Nephron (organoid): ENCODE measurements around the gene RSPH1.

Experiments
- H3K27ac Mint-ChIP-seq, 3 experiments: 2 replicates each; pipeline ENCODE4 v1.8.0; 2020; ENCODE audit warnings: mixed read lengths in 3 of 3, mild to moderate bottlenecking in 2 of 3, moderate library complexity in 1 of 3
- H3K27me3 Mint-ChIP-seq: 2 replicates; pipeline ENCODE4 v1.8.0; 2021; ENCODE audit warnings: low read depth, mild to moderate bottlenecking, moderate library complexity, mixed read lengths
- H3K36me3 Mint-ChIP-seq: 2 replicates; pipeline ENCODE4 v1.8.0; 2020; ENCODE audit warnings: low read depth, mixed read lengths
- H3K4me1 Mint-ChIP-seq: 2 replicates; pipeline ENCODE4 v1.8.0; 2020; ENCODE audit warnings: mixed read lengths
- H3K4me3 Mint-ChIP-seq, 3 experiments: 2 replicates each; pipeline ENCODE4 v1.8.0; 2020; ENCODE audit warnings: mild to moderate bottlenecking in 3 of 3, mixed read lengths in 3 of 3, moderate library complexity in 2 of 3
- H3K9me3 Mint-ChIP-seq: 2 replicates; pipeline ENCODE4 v1.8.0; 2020; ENCODE audit warnings: mixed read lengths
- CTCF ChIP-seq, 3 experiments: fragments of 200-600 bp; sonication (generic); IDR thresholded peaks; one replicate each; pipeline ENCODE4 v1.5.0; 2021; ENCODE audit warnings: antibody characterized with exemption in 3 of 3; ENCODE audit not compliant: unreplicated experiment in 3 of 3

Gene RSPH1

DNA sequence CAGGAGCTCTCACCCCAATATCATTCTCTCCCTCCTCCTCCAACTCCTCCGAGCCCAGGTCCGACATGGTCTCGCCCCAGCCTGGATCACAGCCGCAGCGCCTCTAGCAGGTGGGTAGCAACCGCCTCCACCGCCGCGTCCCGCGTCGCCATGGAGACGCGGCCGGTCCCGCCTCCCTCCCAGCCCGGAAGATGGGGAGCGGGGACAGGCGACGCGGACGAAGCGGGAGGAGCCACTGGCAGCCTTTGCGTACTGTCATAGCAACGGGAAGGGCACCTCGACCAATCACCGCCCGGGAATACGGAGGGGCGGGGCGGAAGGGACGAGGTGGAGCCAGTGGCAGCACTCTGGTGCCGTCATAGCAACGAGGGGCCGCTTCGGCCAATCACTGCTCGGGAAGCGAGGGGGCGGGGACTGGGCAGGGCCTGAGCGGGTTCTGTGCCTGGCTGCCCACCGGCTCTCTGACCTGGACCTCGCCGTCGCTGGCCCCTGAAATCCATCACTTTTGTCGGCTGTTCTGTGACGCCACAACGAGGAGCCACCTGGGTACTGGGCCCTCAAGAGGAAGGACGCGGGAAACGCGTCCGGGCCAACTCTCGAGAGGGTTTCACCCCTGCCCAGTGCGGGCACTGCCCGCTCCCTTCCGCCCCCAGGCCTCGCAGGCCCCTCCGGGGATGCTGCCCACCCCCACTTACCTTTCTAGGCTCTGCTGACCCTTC lies at the start of gene RSPH1:
RSPH1 (minus strand) TSS at position 105 of the 719 bp plus-strand sequence; CDS start at position 67, 38 bp downstream.
- Mint-ChIP-seq H3K9me3 (no peaks in the 10 kb centered on the region), H3K4me3 (peak within 1 kb of the TSS; percentile 87 to 92 (median 87)), H3K4me1 (peaks cover 10% of the 10 kb centered on the region), H3K27me3 (peaks cover 15% of the 10 kb centered on the region), H3K27ac (peak within 1 kb of the TSS; percentile 47 to 87 (median 51)), H3K36me3 (no peaks in the 10 kb centered on the region)
- TF ChIP-seq CTCF (IDR thresholded peaks at IDR 0.05; ENCODE audit: unreplicated experiment in 3 of 3) = peak in 1 of 3 experiments; percentile 23

- peaks cover 11% of the 10 kb centered on the region for H3K36me3 Mint-ChIP-seq
- H3K4me3 Mint-ChIP-seq = no peak overlapping the region
- H3K9me3 Mint-ChIP-seq = no peaks in the 10 kb centered on the region
- H3K27ac Mint-ChIP-seq = no peak overlapping the region
- no peak for TF ChIP-seq CTCF (IDR thresholded peaks at IDR 0.05; ENCODE audit: unreplicated experiment in 3 of 3)
- peaks cover 6% of the 10 kb centered on the region for H3K27me3 Mint-ChIP-seq
- H3K4me1 Mint-ChIP-seq = peaks cover 4% of the 10 kb centered on the region
Observed at GRCh38 chr21:42545745-42546144, 49.7 kb upstream of the RSPH1 start.

- Mint-ChIP-seq H3K4me3 (no peak overlapping the region), H3K27me3 (peaks cover 9% of the 10 kb centered on the region), H3K9me3 (no peaks in the 10 kb centered on the region), H3K36me3 (peaks cover 10% of the 10 kb centered on the region), H3K27ac (no peak overlapping the region), H3K4me1 (peaks cover 4% of the 10 kb centered on the region)
- TF ChIP-seq CTCF (IDR thresholded peaks at IDR 0.05; ENCODE audit: unreplicated experiment in 3 of 3) = no peak
Observed at GRCh38 chr21:42545317-42545716, 49.3 kb upstream of the RSPH1 start.

GRCh38 chr21:42544544-42544943 lies 48.5 kb upstream of the RSPH1 start:
- Mint-ChIP-seq H3K4me1 (peaks cover 4% of the 10 kb centered on the region), H3K4me3 (no peak overlapping the region), H3K27me3 (peaks cover 14% of the 10 kb centered on the region), H3K36me3 (peaks cover 8% of the 10 kb centered on the region), H3K9me3 (no peaks in the 10 kb centered on the region), H3K27ac (no peak overlapping the region)
- no peak for TF ChIP-seq CTCF (IDR thresholded peaks at IDR 0.05; ENCODE audit: unreplicated experiment in 3 of 3)

GRCh38 chr21:42543106-42543847 lies 47.3 kb upstream of the RSPH1 start:
- no peak overlapping the region for H3K27ac Mint-ChIP-seq
- H3K36me3 Mint-ChIP-seq = peaks cover 4% of the 10 kb centered on the region
- TF ChIP-seq CTCF (IDR thresholded peaks at IDR 0.05; ENCODE audit: unreplicated experiment in 3 of 3) = no peak
- H3K4me3 Mint-ChIP-seq = no peak overlapping the region
- H3K4me1 Mint-ChIP-seq = peaks cover 4% of the 10 kb centered on the region
- peaks cover 25% of the 10 kb centered on the region for H3K27me3 Mint-ChIP-seq
- no peaks in the 10 kb centered on the region for H3K9me3 Mint-ChIP-seq
